HEK293T (cell line): ENCODE results near the gene LCP2.

Experiments used
- CTCF ChIA-PET: fragments of 350-600 bp; formaldehyde crosslinking; extraction: SDS; loops from one replicate; lab custom pipeline; 2021; ENCODE audit warnings: antibody characterized with exemption, inconsistent platforms; lab: Yijun Ruan, JAX
- POLR2A ChIA-PET: fragments of 350-600 bp; formaldehyde crosslinking; extraction: SDS; loops from one replicate; lab custom pipeline; 2020; ENCODE audit warnings: antibody characterized with exemption, inconsistent platforms; lab: Yijun Ruan, JAX
- DNase-seq: peaks from one replicate; pipeline ENCODE4 v3.0.0; 2012; ENCODE audit warnings: mixed read lengths; ENCODE audit errors: extremely low spot score
- ARNT ChIP-seq: fragments of 450-650 bp; IDR thresholded peaks from 2 replicates; pipeline ENCODE4 v1.6.1; 2017; ENCODE audit warnings: mild to moderate bottlenecking
- BHLHE40 ChIP-seq: fragments of 450-650 bp; IDR thresholded peaks from 2 replicates; pipeline ENCODE4 v1.6.1; 2016; ENCODE audit warnings: mild to moderate bottlenecking, moderate library complexity, borderline replicate concordance
- CTBP1 ChIP-seq: fragments of 450-650 bp; IDR thresholded peaks from 2 replicates; pipeline ENCODE4 v1.6.1; 2016; ENCODE audit warnings: borderline replicate concordance
- ELF4 ChIP-seq: fragments of 450-650 bp; IDR thresholded peaks from 2 replicates; pipeline ENCODE4 v1.6.1; 2017; ENCODE audit warnings: antibody characterized with exemption
- FOXA1 ChIP-seq: fragments of 450-650 bp; IDR thresholded peaks from 2 replicates; pipeline ENCODE4 v1.6.1; 2016; ENCODE audit warnings: mild to moderate bottlenecking
- FOXK2 ChIP-seq: fragments of 450-650 bp; IDR thresholded peaks from 2 replicates; pipeline ENCODE4 v1.6.1; 2016; ENCODE audit warnings: mild to moderate bottlenecking
- FOXM1 ChIP-seq: fragments of 450-650 bp; IDR thresholded peaks from 2 replicates; pipeline ENCODE4 v1.6.1; 2017; ENCODE audit warnings: mild to moderate bottlenecking, borderline replicate concordance
- HDGF ChIP-seq: fragments of 450-650 bp; IDR thresholded peaks from 2 replicates; pipeline ENCODE4 v1.6.1; 2017; ENCODE audit warnings: antibody characterized with exemption, borderline replicate concordance
- L3MBTL2 ChIP-seq: fragments of 450-650 bp; conservative IDR thresholded peaks from 2 replicates; pipeline ENCODE4 v1.6.1; 2016; ENCODE audit warnings: mild to moderate bottlenecking
- LEF1 ChIP-seq: fragments of 450-650 bp; IDR thresholded peaks from 2 replicates; pipeline ENCODE4 v1.6.1; 2017; ENCODE audit warnings: mild to moderate bottlenecking, borderline replicate concordance
- NFRKB ChIP-seq: fragments of 450-650 bp; IDR thresholded peaks from 2 replicates; pipeline ENCODE4 v1.6.1; 2016; ENCODE audit warnings: mild to moderate bottlenecking, moderate library complexity
- SP1 ChIP-seq: fragments of 450-650 bp; IDR thresholded peaks from 2 replicates; pipeline ENCODE4 v1.6.1; 2017
- SUZ12 ChIP-seq: fragments of 450-650 bp; IDR thresholded peaks from 2 replicates; pipeline ENCODE4 v1.6.1; 2016; ENCODE audit warnings: mild to moderate bottlenecking
- TARDBP ChIP-seq: fragments of 450-650 bp; IDR thresholded peaks from 2 replicates; pipeline ENCODE4 v1.6.1; 2016
- ZNF384 ChIP-seq: fragments of 450-650 bp; IDR thresholded peaks from 2 replicates; pipeline ENCODE4 v1.6.1; 2016
- TF ChIP-seq, protein P1 (sequence below): fragments of 450-650 bp; IDR thresholded peaks from 2 replicates; pipeline ENCODE4 v1.6.1; 2016

Gene LCP2

DNA sequence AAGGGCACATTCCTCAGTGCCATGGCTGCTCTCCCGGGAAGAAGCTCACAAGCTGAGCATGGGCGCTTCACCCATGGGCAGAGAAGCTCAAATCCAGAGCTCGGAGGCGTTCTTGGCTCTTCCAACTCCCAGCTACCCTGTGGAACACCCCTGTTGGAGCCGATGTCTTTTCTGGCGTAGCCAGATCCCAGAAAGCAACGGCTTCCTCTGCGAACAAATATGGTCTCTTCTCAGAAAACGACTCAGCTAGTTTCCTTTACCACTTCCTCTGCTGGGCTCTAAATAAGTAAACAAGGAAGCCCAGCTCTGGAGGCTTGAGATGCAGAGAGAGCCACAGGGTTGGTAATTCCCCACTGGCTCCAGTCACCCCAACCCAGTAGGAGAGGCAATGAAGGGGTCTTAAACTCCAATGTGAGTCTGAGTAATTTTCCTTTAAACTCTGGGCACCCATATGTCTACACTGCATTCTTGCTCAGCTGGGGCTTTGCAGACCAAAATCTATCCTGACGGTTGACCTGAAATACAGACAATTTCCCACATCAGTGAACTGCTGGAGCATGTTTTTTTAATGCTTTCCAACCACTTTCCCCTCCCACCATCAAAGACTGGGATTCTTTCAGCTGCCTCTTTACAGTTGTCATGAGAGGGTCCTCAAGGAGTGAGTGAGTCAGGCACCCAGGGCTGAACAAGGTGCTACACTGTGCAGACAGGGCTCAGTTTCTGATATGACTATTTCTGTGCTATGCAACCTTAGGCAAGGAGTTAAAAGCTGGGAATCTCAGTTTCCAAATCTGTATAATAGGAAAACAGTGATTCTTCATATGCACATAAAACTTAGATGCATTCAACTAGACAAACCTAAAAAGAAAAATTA is at the start of gene LCP2:
LCP2 (minus strand) TSS at position 189 of the 874 bp plus-strand sequence; CDS start at position 23, 166 bp downstream.
- ChIA-PET CTCF (interaction anchor here (0.6 to 1.9 kb wide), 2 partner anchors 31 to 902 kb away, joined by 3 to 6 read pairs; no protein-coding TSS in a partner anchor), POLR2A (no interaction called here)
- TF ChIP-seq FOXA1, result no peak
- no peak for TF ChIP-seq SP1
- TF ChIP-seq L3MBTL2, result no peak
- no peak for TF ChIP-seq LEF1
- no peak for TF ChIP-seq HDGF
- no peak for TF ChIP-seq ARNT
- TF ChIP-seq NFRKB, result no peak
- TF ChIP-seq ELF4, result no peak
- TF ChIP-seq BHLHE40, result no peak
- TF ChIP-seq SUZ12, result no peak
- TF ChIP-seq TARDBP, result no peak
- no peak for TF ChIP-seq FOXM1
- TF ChIP-seq, protein P1, sequence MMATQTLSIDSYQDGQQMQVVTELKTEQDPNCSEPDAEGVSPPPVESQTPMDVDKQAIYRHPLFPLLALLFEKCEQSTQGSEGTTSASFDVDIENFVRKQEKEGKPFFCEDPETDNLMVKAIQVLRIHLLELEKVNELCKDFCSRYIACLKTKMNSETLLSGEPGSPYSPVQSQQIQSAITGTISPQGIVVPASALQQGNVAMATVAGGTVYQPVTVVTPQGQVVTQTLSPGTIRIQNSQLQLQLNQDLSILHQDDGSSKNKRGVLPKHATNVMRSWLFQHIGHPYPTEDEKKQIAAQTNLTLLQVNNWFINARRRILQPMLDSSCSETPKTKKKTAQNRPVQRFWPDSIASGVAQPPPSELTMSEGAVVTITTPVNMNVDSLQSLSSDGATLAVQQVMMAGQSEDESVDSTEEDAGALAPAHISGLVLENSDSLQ, result no peak
- TF ChIP-seq CTBP1, result no peak

DNA sequence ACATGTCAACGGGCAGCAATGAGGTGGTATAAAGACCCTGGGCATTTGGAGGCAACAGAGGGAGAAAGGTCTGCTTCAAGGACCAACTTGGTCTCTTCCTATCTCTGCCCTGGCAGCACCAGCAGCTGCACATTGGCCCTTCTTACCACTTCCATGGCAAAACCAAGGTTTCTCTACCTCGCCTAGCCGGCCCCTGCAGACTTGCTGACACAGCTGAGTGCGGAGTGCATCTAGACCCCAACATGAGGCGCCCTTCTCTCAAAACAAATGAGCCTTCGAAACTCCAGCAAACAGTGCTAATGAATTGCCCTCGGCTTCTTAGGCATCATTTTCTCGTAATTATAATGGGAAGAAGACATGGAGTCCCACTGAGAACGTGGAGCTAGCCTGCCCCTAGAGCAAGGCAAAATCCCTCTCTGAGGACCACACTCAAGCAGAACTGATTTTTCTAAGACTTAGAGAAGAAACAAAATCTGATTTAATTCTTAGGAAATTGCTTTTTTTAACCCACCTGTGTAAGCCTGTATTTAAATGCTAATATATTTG is 49.5 kb upstream of the LCP2 start:
- POLR2A ChIA-PET, result no interaction called here
- no peak for TF ChIP-seq ZNF384
- TF ChIP-seq ELF4, result no peak
- TF ChIP-seq SP1, result no peak
- TF ChIP-seq, protein P1, result no peak

More for the DNA sequence above, at the start of gene LCP2:
- DNase-seq, result no peak

DNA sequence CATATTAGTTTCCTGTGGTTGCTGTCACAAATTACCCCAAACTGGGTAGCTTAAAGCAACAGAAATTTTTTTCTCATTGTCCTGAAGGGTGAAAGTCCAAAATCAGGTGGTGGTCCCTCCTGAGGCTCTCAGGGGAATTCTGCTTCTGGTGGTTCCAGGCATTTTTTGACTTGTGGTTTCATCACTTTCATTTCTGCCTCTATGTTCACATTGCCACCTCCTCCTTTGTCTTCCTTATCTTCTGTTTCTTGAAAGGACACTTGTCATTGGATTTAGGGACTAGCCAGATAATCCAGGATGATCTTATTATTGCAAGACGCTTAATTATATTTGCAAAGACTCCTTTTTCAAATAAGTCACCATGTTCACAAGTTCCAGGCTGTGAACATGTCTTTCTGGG is 48.4 kb upstream of the LCP2 start:
- TF ChIP-seq NFRKB (no peak), HDGF (no peak), FOXM1 (no peak), ZNF384 (no peak), SP1 (no peak), SUZ12 (no peak), ARNT (no peak), FOXA1 (no peak), CTBP1 (no peak), FOXK2 (no peak), TARDBP (no peak), BHLHE40 (no peak), LEF1 (no peak), L3MBTL2 (no peak)
- CTCF ChIA-PET, result no interaction called here
- POLR2A ChIA-PET, result no interaction called here
- DNase-seq, result no peak

More for the DNA sequence above, 49.5 kb upstream of the LCP2 start:
- CTCF ChIA-PET, result interaction anchor here (0.7 kb wide), 1 partner anchor 12 kb away, joined by 3 read pairs; no protein-coding TSS in a partner anchor
- no peak for DNase-seq

DNA sequence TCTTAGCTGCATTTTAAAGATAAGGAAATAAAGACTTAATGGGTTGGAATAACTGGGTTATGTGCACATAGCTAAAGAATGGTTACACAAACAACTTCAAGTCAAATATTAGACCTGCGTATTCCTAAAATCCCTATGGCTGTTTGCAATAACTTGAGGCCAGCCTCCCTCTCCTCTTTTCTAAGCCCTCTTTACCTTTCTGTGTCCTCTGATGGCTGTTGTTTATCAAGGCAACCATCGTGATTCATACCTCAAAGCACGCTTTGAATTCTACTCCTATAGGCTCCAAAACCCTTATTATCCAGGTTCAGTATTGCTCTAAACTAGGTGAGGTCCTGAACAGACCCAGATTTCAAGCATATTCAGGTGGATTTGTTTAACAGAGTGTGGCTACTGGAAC is 45.6 kb upstream of the LCP2 start:
- no peak for DNase-seq
- ChIA-PET CTCF (interaction anchor here (1.1 kb wide), 1 partner anchor 76 kb away, joined by 3 read pairs; no protein-coding TSS in a partner anchor), POLR2A (no interaction called here)
- no peak for TF ChIP-seq ZNF384
- TF ChIP-seq ELF4, result no peak

DNA sequence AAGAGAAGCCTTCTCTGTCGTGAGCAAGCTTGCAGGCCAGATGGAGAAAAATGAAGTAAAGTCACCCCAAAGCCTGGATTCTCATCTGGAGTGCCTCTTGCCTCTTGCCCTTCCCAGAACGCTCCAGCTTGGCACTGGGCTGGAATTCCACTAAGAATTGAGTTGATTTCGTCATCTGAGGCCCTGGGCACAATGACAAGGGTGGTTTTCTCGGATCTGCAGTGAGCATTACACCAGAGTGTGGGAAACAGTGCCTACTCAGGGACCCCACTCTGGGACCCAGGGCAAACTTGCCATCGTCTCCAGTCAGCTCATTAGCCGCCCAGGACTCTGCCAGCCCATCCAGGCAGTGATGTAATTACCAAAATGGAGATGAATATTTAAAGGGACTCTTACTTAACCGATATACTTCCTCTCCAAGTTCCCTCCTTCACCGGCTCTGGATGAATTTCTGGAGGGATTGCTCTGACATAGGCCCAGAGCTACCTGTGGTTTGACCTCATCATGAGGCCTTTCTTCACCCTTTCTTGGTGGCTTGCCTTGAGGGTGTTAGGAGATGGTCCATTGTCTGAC is 44.7 kb upstream of the LCP2 start:
- DNase-seq, result no peak
- POLR2A ChIA-PET, result no interaction called here
- TF ChIP-seq SUZ12 (no peak), TARDBP (no peak), HDGF (no peak), NFRKB (no peak), FOXM1 (no peak), ZNF384 (no peak), LEF1 (no peak), CTBP1 (no peak), ELF4 (no peak)
- CTCF ChIA-PET, result interaction anchor here (1.1 to 1.5 kb wide), 2 partner anchors 76 to 116 kb away, joined by 3 to 4 read pairs; no protein-coding TSS in a partner anchor

DNA sequence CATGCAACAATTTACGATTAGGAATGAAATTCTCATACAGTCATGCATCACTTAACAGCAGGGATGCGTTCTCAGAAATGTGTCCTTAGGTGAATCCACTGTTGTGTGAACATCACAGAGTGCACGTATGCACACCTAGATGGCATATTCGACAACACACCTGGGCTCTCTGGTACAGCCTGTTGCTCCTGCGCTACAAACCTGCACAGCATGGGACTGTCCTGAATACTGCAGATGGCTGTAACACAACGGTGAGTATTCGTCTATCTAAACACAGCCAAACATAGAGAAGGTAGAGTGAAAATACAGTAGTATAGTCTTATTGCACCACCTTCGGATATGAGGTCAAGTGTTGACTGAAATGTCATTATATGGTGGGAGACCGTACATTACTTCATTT is 44.0 kb upstream of the LCP2 start:
- POLR2A ChIA-PET, result no interaction called here
- TF ChIP-seq, protein P1, result no peak
- no peak for TF ChIP-seq ARNT
- no peak for TF ChIP-seq FOXK2
- no peak for TF ChIP-seq FOXM1
- TF ChIP-seq ELF4, result no peak
- no peak for TF ChIP-seq NFRKB
- no peak for TF ChIP-seq HDGF
- no peak for TF ChIP-seq TARDBP
- no peak for TF ChIP-seq FOXA1
- no peak for TF ChIP-seq SP1
- TF ChIP-seq SUZ12, result no peak
- TF ChIP-seq LEF1, result no peak
- CTCF ChIA-PET, result interaction anchor here (1.5 kb wide), 1 partner anchor 115 kb away, joined by 4 read pairs; no protein-coding TSS in a partner anchor
- DNase-seq, result no peak
